B cell (primary cell): Measurements from ENCODE around the gene SAMD4A. TPM values are rescaled to one million over a fixed set of nuclear protein-coding genes. Genes with fewer than 3 reads are reported as not detected.

ENCODE experiments used
- ATAC-seq: fragments of 200-7000 bp; cut with Tn5 transposase; one replicate; pipeline ENCODE4 v1.10.0; 2021; ENCODE audit warnings: low read depth, mild to moderate bottlenecking, moderate number of reproducible peaks, moderate library complexity
- CTCF ChIA-PET: fragments of 350-600 bp; sonication (Branson Sonifier 250); formaldehyde crosslinking; loops from one replicate; lab custom pipeline; 2021; ENCODE audit warnings: antibody characterized with exemption, inconsistent platforms; lab: Charles Lee
- POLR2A ChIA-PET: fragments of 350-600 bp; sonication (Branson Sonifier 250); formaldehyde crosslinking; loops from one replicate; lab custom pipeline; 2021; ENCODE audit warnings: antibody characterized with exemption; lab: Charles Lee
- DNase-seq: peaks from one replicate; pipeline ENCODE4 v3.0.0; 2013
- H2AFZ ChIP-seq: 2 replicates; pipeline ENCODE4 v1.6.1; 2012; ENCODE audit warnings: mild to moderate bottlenecking, low read depth, low read length; ENCODE audit not compliant: insufficient read depth, poor library complexity, severe bottlenecking
- H3K27ac ChIP-seq, 2 donors: 1 replicate in 1 of 2; 2 replicates in 1 of 2; pipeline ENCODE4 v1.5.1; 2012 to 2013; ENCODE audit warnings: low read length in 2 of 2, mild to moderate bottlenecking in 2 of 2, moderate library complexity in 1 of 2
- H3K27me3 ChIP-seq, 4 experiments: fragments of 200-600 bp in 1 of 4; sonication (generic) in 1 of 4; replicated peaks in 1 of 4; 1 replicate in 2 of 4; 2 replicates in 2 of 4; pipeline versions ENCODE4 v1.6.1 to v1.7.0; 2013 to 2016; ENCODE audit warnings: low read length in 3 of 4, mild to moderate bottlenecking in 2 of 4, mixed read lengths in 1 of 4, moderate library complexity in 1 of 4; ENCODE audit not compliant: insufficient read depth in 4 of 4, control insufficient read depth in 3 of 4; ENCODE audit errors: control extremely low read depth in 1 of 4
- H3K36me3 ChIP-seq, 2 experiments: replicated peaks in 1 of 2; 1 replicate in 1 of 2; 2 replicates in 1 of 2; pipeline versions ENCODE4 v1.6.1 to v1.7.1; 2013; ENCODE audit warnings: low read length in 1 of 2; ENCODE audit not compliant: insufficient read depth in 2 of 2, control insufficient read depth in 1 of 2; ENCODE audit errors: control extremely low read depth in 1 of 2, extremely low read depth in 1 of 2
- H3K4me1 ChIP-seq, 2 donors: fragments of 200-600 bp in 1 of 2; sonication (generic) in 1 of 2; 1 replicate in 1 of 2; 2 replicates in 1 of 2; pipeline versions ENCODE4 v1.5.1 to v1.6.1; 2013 to 2017; ENCODE audit warnings: low read length in 2 of 2; ENCODE audit not compliant: control insufficient read depth in 2 of 2, insufficient read depth in 2 of 2
- H3K4me2 ChIP-seq: replicated peaks from 2 replicates; pipeline ENCODE3; 2012; ENCODE audit warnings: mild to moderate bottlenecking, low read depth, low read length; ENCODE audit not compliant: poor library complexity, severe bottlenecking
- H3K4me3 ChIP-seq, 5 experiments: fragments of 200-600 bp in 1 of 5; sonication (generic) in 1 of 5; 1 replicate in 3 of 5; 2 replicates in 2 of 5; pipeline versions ENCODE4 v1.5.1 to v1.7.0; 2011 to 2016; ENCODE audit warnings: low read length in 4 of 5, mild to moderate bottlenecking in 4 of 5, low read depth in 2 of 5, control low read depth in 1 of 5, moderate library complexity in 1 of 5; ENCODE audit not compliant: insufficient read depth in 1 of 5; ENCODE audit errors: control extremely low read depth in 1 of 5, extremely low read depth in 1 of 5
- H3K79me2 ChIP-seq: fragments of 200-600 bp; sonication (generic); one replicate; pipeline ENCODE4 v1.6.0; 2016; ENCODE audit warnings: low read length; ENCODE audit not compliant: control insufficient read depth, insufficient read depth
- H3K9ac ChIP-seq: fragments of 200-600 bp; sonication (generic); 2 replicates; pipeline ENCODE4 v1.6.1; 2017; ENCODE audit warnings: mild to moderate bottlenecking, low read length, moderate library complexity
- H3K9me3 ChIP-seq, 3 donors: one replicate each; pipeline versions ENCODE4 v1.6.1 to v1.7.1; 2013; ENCODE audit warnings: low read length in 2 of 3; ENCODE audit not compliant: control insufficient read depth in 2 of 3, insufficient read depth in 1 of 3; ENCODE audit errors: control extremely low read depth in 1 of 3
- H4K20me1 ChIP-seq: 2 replicates; pipeline ENCODE4 v1.6.0; 2012; ENCODE audit warnings: mild to moderate bottlenecking, low read length; ENCODE audit not compliant: insufficient read depth, control insufficient read depth, poor library complexity, severe bottlenecking
- H3K27ac Mint-ChIP-seq: one replicate; pipeline ENCODE4 v1.8.0; 2021; ENCODE audit warnings: mixed read lengths
- H3K27me3 Mint-ChIP-seq: one replicate; pipeline ENCODE4 v1.8.0; 2021; ENCODE audit warnings: mixed read lengths
- H3K4me1 Mint-ChIP-seq: one replicate; pipeline ENCODE4 v1.8.0; 2021; ENCODE audit warnings: mixed read lengths
- H3K4me3 Mint-ChIP-seq: one replicate; pipeline ENCODE4 v1.8.0; 2021; ENCODE audit warnings: mixed read lengths
- H3K9me3 Mint-ChIP-seq: one replicate; pipeline ENCODE4 v1.8.0; 2022; ENCODE audit warnings: mixed read lengths; ENCODE audit not compliant: insufficient read depth
- EZH2 ChIP-seq: IDR thresholded peaks from 2 replicates; pipeline ENCODE4 v1.6.1; 2012; ENCODE audit warnings: borderline replicate concordance, low read depth, mild to moderate bottlenecking, moderate library complexity, low read length; ENCODE audit not compliant: insufficient read depth, poor library complexity, severe bottlenecking
- WGBS: methylation state at CpG from one replicate; pipeline ENCODE4 v1.1.5; 2013; ENCODE audit warnings: missing lambda C conversion rate; ENCODE audit not compliant: insufficient coverage; 5-methylcytosine and 5-hydroxymethylcytosine counted together
- intact Hi-C: fragments of 100-400 bp; cut with micrococcal nuclease; formaldehyde crosslinking; loops from one replicate; pipeline ENCODE4 v1.10.0; 2022
- polyA plus RNA-seq: library from polyadenylated mRNA; depleted of rRNA; stranded (reverse); fragments of >200 nt; gene quantifications from 2 replicates; pipeline ENCODE4 v1.2.3, GENCODE V29; 2012
- total RNA-seq, 2 donors: library from RNA; stranded (reverse); fragments of 120-200 nt in 1 of 2; gene quantifications; 1 replicate in 1 of 2; 2 replicates in 1 of 2; pipeline versions ENCODE4 v1.2.3 to v1.2.4, GENCODE V29; 2013 to 2022
- TF ChIP-seq, protein P1 (sequence below): fragments of 200-600 bp; IDR thresholded peaks from one replicate; pipeline ENCODE4 v1.8.0; 2022; ENCODE audit warnings: antibody characterized with exemption, mild to moderate bottlenecking

SAMD4A gene
- total and polyA plus RNA-seq, 2 donors (not counting 1 experiment from before 2014, with no cell fraction given): 5.7 to 13.7 TPM

- CTCF ChIA-PET: no interaction called here
- ATAC-seq: no peak
Observed at GRCh38 chr14:54681811-54682261, 114.9 kb downstream of the SAMD4A start.

GRCh38 chr14:54682578-54682977, 115.7 kb downstream of the SAMD4A start:
- WGBS: 100% methylated on average over 1 of the region's 3 CpGs
- Histone ChIP-seq H3K9ac (no peak overlapping the region), H4K20me1 (no peaks in the 10 kb centered on the region), H3K27me3 (no peaks in the 10 kb centered on the region), H3K79me2 (peaks cover 8% of the 10 kb centered on the region), H2AFZ (no peak overlapping the region), H3K9me3 (no peaks in the 10 kb centered on the region), H3K4me3 (no peak overlapping the region), H3K4me1 (peaks cover 3 to 6% of the 10 kb centered on the region in 2 donors), H3K36me3 (no peaks in the 10 kb centered on the region), H3K4me2 (no peak overlapping the region), H3K27ac (no peak overlapping the region)
- Mint-ChIP-seq H3K4me3 (no peak overlapping the region), H3K4me1 (peaks cover 9% of the 10 kb centered on the region), H3K27ac (no peak overlapping the region), H3K27me3 (no peaks in the 10 kb centered on the region), H3K9me3 (no peaks in the 10 kb centered on the region)
- TF ChIP-seq, protein P1, sequence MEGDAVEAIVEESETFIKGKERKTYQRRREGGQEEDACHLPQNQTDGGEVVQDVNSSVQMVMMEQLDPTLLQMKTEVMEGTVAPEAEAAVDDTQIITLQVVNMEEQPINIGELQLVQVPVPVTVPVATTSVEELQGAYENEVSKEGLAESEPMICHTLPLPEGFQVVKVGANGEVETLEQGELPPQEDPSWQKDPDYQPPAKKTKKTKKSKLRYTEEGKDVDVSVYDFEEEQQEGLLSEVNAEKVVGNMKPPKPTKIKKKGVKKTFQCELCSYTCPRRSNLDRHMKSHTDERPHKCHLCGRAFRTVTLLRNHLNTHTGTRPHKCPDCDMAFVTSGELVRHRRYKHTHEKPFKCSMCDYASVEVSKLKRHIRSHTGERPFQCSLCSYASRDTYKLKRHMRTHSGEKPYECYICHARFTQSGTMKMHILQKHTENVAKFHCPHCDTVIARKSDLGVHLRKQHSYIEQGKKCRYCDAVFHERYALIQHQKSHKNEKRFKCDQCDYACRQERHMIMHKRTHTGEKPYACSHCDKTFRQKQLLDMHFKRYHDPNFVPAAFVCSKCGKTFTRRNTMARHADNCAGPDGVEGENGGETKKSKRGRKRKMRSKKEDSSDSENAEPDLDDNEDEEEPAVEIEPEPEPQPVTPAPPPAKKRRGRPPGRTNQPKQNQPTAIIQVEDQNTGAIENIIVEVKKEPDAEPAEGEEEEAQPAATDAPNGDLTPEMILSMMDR: no peak
- TF ChIP-seq EZH2: no peak
- POLR2A ChIA-PET: no interaction called here
- intact Hi-C loops: no loop called here
- ATAC-seq (no peak), DNase-seq (no peak)
- CTCF ChIA-PET: no interaction called here

More at GRCh38 chr14:54681811-54682261, 114.9 kb downstream of the SAMD4A start:
- intact Hi-C loops: no loop called here
- Mint-ChIP-seq H3K4me3 (no peak overlapping the region), H3K9me3 (no peaks in the 10 kb centered on the region), H3K27ac (no peak overlapping the region), H3K27me3 (no peaks in the 10 kb centered on the region), H3K4me1 (peaks cover 9% of the 10 kb centered on the region)
- 93% methylated on average over 3 of the region's 4 CpGs for WGBS
- no peak for TF ChIP-seq EZH2
- TF ChIP-seq, protein P1: no peak
- Histone ChIP-seq H3K9me3 (no peaks in the 10 kb centered on the region), H3K36me3 (no peaks in the 10 kb centered on the region), H2AFZ (no peak overlapping the region), H3K4me3 (no peak overlapping the region), H3K4me2 (no peak overlapping the region), H3K9ac (no peak overlapping the region), H4K20me1 (no peaks in the 10 kb centered on the region), H3K4me1 (peaks cover 3 to 6% of the 10 kb centered on the region in 2 donors), H3K27me3 (no peaks in the 10 kb centered on the region), H3K79me2 (peaks cover 8% of the 10 kb centered on the region), H3K27ac (no peak overlapping the region)
- DNase-seq: no peak
- POLR2A ChIA-PET: no interaction called here
